T-helper 2 cell treated with Interferon-gamma antibody and Interleukin-4, amounts not matched to agents 100 ng/mL and 5 ng/mL, for 36 hours (primary cell): ENCODE measurements around the gene KERA. TPM values are rescaled to one million over a fixed set of nuclear protein-coding genes. Genes with fewer than 3 reads are reported as not detected.
"Not testable (repeated sequence)": the region's sequence is repeated elsewhere in the genome, so short reads cannot be mapped to it uniquely, and the experiment has no call there.

ENCODE experiments used
- intact Hi-C: fragments of 100-400 bp; cut with micrococcal nuclease; formaldehyde crosslinking; loops from one replicate; pipeline ENCODE4 v1.15.1; 2023
- total RNA-seq: library from RNA; stranded (reverse); gene quantifications from 2 replicates; pipeline ENCODE4 v1.2.3, GENCODE V29; 2022

Gene KERA
- total RNA-seq: not detected in 2 replicates

DNA sequence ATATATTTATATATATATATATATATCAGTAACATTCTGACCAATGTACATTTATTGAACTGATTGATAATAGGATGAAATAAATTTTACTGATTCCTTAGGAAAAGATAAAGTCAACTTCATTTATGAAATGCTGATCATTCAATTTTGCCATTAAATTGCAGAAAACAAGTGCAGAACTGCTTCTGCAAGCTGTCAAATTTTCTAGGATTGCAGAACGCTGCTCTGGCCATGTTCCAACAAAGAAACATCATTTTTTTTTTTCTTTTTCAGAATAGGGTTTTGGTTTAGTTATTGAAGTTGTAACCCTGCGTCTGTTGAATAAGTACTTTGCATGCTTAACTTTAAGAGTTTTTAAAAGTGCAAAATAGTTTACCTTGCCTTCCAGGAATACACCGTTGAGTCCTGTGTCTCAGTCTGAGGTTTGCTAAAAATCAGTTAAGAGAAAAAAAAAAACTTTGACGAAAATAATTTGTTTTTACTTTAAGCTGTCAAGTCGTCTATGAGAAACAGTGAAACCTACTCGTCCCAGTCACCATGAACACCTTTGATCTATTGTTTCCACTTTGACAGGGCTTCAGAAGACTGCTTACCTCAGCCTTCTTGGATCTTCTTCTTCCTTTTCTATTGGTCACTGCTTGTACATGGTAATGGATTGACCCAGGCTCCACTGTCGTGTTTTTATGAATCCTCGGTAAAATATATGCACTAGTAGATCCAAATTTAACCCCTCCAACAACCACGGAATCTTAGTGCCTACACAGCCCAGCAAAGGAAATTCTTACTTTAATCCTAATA lies at the start of gene KERA:
Gene KERA, minus strand, starts transcription at position 657 of the 798 bp plus-strand sequence. CDS start 1,743 bp downstream, outside the sequence.
- intact Hi-C loops: no loop called here

DNA sequence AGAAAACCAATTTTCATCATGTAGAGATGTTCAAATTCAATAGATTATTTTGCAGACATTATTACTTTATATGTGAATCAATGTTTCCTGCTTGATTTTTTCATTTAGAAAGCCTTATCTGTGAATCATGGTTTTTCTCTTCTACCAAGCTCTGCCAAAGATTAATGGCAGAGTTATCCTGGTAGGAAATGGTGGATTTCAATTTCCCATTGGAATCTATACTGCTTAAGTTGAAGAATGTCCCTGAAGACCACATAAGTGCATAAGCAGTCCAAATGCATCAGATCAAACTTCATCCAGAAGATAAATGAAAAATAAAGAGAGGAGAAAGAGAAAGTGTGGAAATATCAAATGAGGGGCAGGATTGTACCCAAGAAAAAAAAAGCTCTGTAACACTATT lies 48.5 kb upstream of the KERA start:
- intact Hi-C loops: no loop called here

GRCh38 chr12:91105807-91106206 lies 48.0 kb upstream of the KERA start:
- intact Hi-C loops: no loop called here

DNA sequence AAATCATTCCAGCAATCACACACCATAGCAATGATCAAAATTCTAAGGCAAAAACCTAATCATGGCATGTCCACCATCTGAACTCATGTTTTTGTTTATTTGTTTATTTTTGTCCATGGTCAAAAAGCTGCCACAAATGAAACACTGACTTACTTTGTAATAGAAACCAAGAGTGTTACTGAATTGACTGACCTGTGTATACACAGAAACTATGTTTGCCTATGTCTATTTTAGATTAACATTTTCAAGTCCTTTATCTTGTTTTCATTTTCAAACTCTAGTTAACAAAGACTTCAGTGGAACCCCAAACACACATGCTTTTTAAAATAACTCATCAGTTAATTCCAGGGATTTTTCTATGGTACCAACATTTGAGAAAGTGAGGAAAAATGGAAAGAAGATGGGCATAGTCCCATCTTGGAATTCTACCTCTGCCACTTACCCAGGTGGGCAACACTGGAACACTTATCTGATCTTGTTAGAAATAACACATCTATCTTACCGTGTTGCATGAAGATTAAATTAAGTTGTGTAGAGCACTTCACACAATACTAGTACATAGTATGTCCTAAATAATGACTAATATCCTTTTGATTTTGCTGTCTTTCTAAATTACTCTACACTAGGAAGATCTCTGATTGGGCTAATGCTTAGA lies 47.1 kb upstream of the KERA start:
- intact Hi-C loops: no loop called here

DNA sequence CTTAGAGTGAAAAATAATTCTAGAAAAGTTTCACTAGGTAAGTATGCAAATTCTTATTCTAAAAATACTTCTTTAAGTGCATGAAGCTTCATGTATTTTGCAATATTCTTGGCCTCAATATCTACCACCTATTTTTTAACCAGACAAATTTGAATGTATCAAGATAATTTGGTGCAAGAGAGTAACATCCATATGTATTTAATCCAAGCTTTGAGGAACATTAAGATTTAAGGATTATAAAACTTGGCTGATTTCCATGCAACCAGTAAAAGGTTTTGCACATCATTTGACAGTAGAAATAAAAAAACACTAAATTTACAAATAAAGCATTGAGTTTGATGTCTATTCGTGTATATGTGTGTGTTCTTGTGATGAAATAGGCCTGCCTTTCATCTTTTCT lies 45.8 kb upstream of the KERA start:
- intact Hi-C loops: no loop called here

GRCh38 chr12:91103101-91103500 lies 45.3 kb upstream of the KERA start:
- intact Hi-C loops: no loop called here

DNA sequence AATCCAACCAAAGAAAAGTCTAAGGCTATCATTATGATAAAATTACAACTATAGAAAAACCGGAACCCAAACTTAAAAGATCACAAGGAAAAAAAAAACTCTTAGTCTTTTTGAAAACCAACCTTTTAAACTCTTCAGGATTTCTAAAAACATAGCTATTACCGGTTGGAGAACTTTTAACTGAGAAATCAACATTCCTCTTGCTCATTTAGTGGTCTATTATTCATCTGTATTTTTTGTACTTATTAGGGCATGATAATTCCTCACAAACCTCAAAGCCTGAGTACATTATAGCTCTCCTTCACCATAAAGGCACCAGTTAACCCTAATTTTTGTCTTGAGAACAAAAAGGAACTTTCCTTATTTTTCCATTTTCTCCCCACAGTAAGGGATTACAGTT lies 43.1 kb upstream of the KERA start:
- intact Hi-C loops: no loop called here

DNA sequence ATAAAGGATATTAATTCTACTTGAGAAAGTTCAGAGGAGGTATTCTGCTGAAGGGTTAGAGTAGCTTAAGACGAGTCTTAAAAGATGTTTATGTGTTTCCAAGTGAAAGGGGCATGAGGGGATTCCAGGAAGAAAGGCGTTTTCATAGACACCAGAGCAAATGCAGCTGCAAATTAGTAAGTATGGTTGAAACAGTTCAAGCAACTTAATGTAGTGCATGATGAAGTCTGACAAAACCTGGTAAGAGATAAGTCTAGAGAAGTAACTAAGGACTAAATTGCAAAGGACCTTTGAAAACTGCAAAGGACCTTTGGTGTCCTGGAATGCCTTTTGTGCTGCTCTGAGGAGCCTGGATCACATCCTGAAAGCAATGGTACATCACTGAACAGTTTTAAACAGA lies 42.0 kb upstream of the KERA start:
- intact Hi-C loops: no loop called here

DNA sequence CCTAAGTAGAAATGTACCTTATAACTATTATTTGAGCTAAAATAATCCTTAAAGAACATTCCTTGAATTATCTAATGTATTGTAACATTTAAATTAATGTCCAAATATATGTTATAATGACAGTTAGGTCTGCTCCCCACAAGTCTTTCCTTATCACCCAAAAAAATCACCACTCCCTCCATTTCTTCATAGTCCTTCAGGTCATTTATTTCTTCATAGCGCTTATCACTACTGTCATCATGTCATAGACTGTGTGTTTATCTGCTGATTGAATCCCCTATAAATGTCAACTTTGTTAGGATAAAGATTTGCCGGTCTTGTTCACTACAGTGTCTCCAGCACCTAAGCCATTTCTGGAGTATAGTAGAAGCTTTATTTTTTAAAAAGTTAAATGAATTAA lies 41.5 kb upstream of the KERA start:
- intact Hi-C loops: no loop called here

GRCh38 chr12:91098941-91099340 lies 41.1 kb upstream of the KERA start:
- intact Hi-C loops: no loop called here

DNA sequence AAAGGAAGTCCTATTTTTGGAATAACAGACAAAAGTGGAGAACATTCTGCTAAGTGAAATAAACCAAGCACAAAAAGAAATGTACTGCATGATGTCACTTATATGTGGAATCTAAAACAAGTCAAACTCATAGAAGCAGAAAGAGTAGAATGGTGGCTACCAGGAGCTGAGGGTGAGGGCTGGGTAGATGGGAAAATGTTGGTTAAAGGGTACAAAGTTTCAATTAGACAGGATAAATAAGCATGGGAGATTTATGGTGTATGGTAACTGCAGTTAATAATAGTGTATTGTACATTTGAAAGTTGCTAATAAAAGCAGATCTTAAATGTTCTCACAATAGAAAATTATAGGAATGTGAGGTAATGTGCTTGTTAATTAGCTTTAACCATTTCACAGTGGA lies 40.6 kb upstream of the KERA start:
- intact Hi-C loops: no loop called here

DNA sequence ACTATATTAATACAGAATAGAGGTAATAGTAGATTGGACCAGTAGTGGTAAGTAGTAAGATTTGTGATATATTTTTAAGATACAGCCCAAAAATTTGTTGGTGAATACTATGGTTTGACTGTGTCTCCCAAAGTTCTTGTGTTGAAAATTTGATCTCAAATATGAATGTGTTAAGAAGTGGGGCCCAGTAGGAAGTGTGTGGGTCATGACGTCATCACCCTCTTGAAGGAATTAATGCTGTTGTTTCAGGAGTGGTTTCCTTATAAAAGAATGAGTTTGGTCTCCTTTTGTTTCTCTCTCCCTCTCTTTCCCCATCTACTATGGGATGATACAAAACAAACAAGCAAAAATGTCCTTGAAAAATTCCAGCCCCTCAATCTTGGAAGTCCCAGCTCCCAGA lies 37.1 kb upstream of the KERA start:
- intact Hi-C loops: no loop called here

DNA sequence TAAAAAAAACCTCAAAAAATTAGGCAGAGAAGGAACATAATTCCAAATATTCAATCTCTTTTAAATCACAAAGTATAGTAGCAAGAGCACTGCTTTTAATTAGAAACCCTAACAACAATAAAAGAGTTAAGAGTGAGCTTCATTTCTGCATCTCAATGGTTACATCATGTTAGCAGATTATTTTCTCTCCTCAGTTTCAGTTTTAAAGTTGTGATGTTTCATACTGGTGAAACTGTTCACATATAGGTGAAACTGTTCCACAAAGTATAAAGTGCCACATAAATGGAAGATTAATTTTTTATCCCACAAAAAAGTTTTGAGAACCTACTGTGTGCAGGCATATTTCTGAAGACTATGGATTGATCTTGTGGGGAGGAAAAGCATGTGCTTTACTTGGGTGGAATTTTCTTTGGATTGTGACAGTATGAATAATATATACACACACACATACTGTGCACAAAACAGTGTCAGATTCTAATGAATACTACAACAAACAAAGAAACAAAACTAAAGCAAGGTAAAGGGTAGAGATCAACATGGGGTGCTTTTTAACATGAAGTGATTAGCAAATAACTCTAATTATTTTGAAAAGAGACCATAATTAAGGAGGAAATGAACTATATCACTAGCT lies 36.3 kb upstream of the KERA start:
- intact Hi-C loops: no loop called here

DNA sequence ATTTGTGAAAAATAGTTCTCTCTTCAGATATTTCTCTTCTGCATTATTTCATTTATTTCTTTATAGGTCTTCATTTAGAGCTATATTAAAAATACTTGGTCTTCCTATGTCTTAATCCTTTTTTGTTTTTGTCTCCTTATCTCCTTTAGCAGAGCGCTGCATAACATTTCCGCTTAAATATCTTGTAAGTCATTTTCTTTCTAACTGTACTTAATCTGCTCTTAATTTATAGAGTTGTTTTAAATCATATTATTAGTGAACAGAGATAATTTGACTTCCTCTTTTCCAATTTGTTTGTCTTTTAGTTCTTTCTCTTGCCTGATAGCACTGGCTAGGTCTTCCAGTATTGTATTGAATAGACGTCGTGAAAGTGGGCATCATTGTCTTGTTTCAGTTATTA lies 35.5 kb upstream of the KERA start:
- intact Hi-C loops: no loop called here

- intact Hi-C loops: no loop called here
Observed at GRCh38 chr12:91091916-91092715, 34.3 kb upstream of the KERA start.

DNA sequence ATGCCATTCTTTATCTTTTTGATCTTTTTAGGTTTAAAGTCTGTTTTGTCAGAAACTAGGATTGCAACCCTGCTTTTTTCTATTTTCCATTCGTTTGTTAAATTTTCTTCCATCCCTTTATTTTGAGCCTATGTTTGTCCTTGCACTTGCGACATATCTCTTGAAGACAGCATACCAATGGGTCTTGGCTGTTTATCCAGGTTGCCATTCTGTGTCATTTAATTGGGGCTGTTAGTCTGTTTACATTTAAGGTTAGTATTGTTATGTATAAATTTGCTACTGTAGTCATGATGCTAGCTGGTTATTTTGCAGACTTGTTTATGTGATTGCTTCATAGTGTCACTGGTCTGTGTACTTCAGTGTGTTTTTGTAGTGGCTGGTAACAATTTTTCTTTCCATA lies 32.1 kb upstream of the KERA start:
- intact Hi-C loops: not testable (repeated sequence)

- intact Hi-C loops: no loop called here
Observed at GRCh38 chr12:91080041-91080440, 22.2 kb upstream of the KERA start.

GRCh38 chr12:91078501-91078900 lies 20.7 kb upstream of the KERA start:
- intact Hi-C loops: no loop called here

DNA sequence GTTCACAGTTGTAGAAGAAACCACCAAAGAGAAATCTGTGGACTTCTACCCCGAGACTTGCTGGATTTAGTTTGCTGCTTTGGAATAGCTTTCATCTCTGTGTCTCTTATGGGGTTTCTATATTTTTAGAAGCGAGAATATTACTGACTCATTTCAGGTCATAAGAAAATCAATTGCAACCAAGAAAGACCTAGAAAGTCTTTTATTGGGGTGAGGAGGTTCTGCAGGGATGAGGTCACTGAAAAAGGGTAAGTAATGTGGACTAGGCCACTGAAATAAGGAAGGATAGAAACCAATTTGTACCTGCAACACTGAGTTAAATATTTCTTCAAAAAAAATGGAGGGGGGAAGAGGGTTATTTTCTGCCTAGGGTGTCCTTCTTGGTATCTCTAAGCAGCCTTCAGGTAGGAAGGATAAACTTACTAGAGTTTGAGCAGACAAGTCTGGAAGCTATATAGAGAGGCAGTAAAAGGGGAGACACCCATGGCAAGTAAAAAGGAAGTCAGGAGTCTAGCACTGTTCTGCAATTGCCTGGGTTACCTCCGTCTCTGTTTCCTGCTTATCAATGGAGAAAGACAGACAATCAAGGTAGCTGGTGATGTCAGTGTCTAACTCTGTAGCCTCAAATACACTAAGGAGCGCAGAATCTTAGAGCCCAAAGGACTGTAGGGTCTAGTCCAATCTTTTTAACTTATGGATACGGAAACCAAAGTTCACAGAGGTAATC lies 19.6 kb upstream of the KERA start:
- intact Hi-C loops: no loop called here

- intact Hi-C loops: no loop called here
Observed at GRCh38 chr12:91074851-91075250, 17.0 kb upstream of the KERA start.

- intact Hi-C loops: no loop called here
Observed at GRCh38 chr12:91074154-91074709, 16.4 kb upstream of the KERA start.
